ENCODE data around the gene ATXN10. TPM values are rescaled to one million over a fixed set of nuclear protein-coding genes. Genes with fewer than 3 reads are reported as not detected.

ATXN10 gene
- total and polyA plus RNA-seq, 2 of the 13 experiments (the other 11 are each of a cell fraction or from before 2014, with no cell fraction given) = 60.1 to 194 TPM

GRCh38 chr22:45742866-45743450, 71.3 kb downstream of the ATXN10 start (continued):
- TF ChIP-seq MTERF4 (CRISPR knock-in tag; IDR thresholded peaks at IDR 0.05) (no peak), ZFP1 (CRISPR knock-in tag; IDR thresholded peaks at IDR 0.05) (peak; percentile 98), REPIN1 (CRISPR knock-in tag; IDR thresholded peaks at IDR 0.05; ENCODE audit: borderline replicate concordance, low read depth) (peak; percentile 68; the same call in 1 of the 2 replicates), ZSCAN30 (CRISPR knock-in tag; IDR thresholded peaks at IDR 0.05) (peak; percentile 83; the same call in 1 of the 2 replicates), FOXA3 (CRISPR knock-in tag; IDR thresholded peaks at IDR 0.05) (peak; percentile 100), ZNF484 (CRISPR knock-in tag; IDR thresholded peaks at IDR 0.05; ENCODE audit: borderline replicate concordance, low read depth) (no peak; the same call in 1 of the 2 replicates), ZNF777 (CRISPR knock-in tag; IDR thresholded peaks at IDR 0.05) (no peak), GATAD2A (CRISPR knock-in tag; IDR thresholded peaks at IDR 0.05) (peak; percentile 100), ZNF33B (CRISPR knock-in tag; IDR thresholded peaks at IDR 0.05) (no peak), NFE2L1 (CRISPR knock-in tag; IDR thresholded peaks at IDR 0.05; ENCODE audit: borderline replicate concordance) (no peak), HOXA5 (CRISPR knock-in tag; IDR thresholded peaks at IDR 0.05) (peak; percentile 42; the same call in 1 of the 2 replicates), ZHX2 (IDR thresholded peaks at IDR 0.05; ENCODE audit: low read depth) (peak; percentile 73; the same call in 1 of the 2 replicates), ZHX2 (CRISPR knock-in tag; IDR thresholded peaks at IDR 0.05; ENCODE audit: borderline replicate concordance) (no peak; the same call in 1 of the 2 replicates), BRF2 (CRISPR knock-in tag; IDR thresholded peaks at IDR 0.05) (peak; percentile 59; the same call in 1 of the 2 replicates), NFE2 (CRISPR knock-in tag; IDR thresholded peaks at IDR 0.05) (no peak), KLF13 (CRISPR knock-in tag; IDR thresholded peaks at IDR 0.05) (no peak), ZNF788 (CRISPR knock-in tag; IDR thresholded peaks at IDR 0.05; ENCODE audit: borderline replicate concordance) (peak; percentile 94), ZNF343 (CRISPR knock-in tag; IDR thresholded peaks at IDR 0.05) (peak; percentile 61; the same call in 1 of the 2 replicates), KDM5B (CRISPR knock-in tag; IDR thresholded peaks at IDR 0.05; ENCODE audit: borderline replicate concordance) (no peak)

Data from HepG2 (cell line).